ENCODE measurements around the gene ELP4.

Gene ELP4

DNA sequence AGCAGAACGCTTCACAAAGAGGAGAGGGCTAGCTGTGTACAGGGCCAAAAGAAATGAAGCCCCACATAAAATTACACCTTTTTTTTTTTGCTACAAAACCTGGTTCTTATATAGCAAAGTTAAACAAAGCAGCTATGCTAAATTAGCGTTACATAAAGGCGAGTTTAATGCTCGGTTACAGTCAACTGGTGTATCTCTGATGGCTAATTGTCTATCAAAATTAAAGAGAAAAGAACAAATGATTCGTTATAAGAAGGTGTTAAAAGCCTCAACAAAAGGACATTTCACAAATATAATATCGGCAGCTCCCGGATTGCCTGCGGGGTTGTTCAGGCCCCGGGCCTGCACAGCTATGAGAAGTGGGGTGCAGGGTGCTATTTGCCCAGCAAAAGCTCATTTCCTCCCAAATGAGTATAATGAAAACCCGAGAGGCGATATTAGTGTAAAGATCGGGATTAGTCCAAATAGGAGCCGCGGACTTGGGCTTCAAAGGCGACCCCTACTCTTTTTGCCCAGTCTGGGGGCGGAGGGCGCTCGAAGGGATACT, 314.8 kb downstream of the ELP4 start:
- TF ChIP-seq ZFX (IDR thresholded peaks at IDR 0.05) (no peak), CTCF (conservative IDR thresholded peaks at IDR 0.05) (no peak)
- H3K27ac ChIP-seq: no peak overlapping the region

DNA sequence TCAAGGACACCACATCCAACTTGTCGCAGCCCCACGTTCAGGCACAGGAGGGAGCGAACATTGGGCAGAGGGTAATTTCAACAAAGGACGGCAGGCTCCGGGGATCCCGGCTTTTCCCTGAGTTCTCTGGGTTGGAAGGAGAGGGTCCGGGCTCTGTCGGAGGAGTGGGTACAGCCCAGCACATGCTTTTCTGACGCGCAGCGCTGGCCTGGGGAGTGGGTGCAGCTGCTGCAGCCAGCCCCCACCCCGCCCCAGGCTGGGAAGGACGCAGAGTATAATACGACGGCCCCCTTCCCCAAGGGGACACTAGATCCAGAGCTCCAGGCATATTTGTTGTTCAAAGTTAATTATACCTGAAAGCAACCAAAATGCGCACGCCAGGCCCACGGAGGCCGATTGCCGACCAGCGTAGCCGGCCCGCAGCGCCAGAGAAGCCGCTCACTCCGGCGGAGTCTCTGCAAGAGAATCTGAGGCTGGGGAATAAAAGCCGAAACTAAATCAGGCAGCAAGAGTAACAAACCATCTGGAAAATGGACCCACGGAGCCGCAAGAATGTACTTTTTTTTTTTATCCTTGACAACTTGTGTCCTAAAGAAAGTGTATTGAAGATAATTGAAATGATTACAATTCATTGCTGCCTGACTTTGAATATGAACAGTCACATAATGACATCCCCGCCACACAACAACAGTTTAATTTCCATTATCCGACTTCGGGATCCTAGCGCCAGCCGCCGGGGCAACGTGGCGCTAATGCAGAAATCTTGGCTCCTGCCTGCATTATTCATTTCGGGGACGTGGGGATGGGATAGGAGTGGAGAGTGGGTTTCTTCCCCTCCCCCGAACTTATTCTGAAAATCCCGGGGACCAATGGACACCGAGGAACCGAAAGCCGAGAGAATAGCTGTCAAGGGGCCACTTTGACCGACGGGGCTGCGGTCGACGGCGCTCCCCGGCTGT, 315.6 kb downstream of the ELP4 start:
- TF ChIP-seq ZFX (IDR thresholded peaks at IDR 0.05) (no peak), CTCF (conservative IDR thresholded peaks at IDR 0.05) (no peak)
- H3K27ac ChIP-seq: no peak overlapping the region

DNA sequence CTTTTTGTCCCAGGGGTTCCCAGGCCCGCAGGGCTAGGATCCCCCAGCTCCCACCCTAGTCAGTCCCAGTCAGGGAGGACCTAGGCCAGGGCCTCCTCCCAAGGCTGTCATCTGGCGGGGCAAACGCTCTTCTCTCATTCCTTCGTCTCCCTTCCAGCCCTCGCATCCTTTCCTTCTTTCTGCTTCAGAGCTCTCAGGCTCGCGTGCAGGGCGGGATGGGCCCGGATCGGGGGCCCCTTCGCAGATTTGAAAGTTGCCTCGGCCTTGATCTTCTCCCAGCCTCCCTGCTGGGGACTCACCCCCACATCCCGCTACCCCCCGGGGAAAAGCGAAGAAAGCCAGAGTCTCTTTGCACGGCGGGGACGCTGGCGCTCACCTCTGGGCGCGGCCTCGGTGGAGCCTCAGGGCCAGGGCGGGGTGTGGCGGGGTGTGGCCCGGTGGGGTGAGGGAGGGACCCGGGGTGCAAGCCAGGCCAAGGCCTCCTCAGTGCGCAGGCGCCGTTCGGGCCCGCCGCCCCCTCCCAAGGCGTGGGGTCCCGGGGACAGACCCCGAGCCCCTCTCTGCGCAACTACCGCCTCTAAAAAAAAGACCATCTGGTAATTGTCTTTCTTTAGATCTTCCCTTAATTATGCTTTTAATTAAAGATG, 316.4 kb downstream of the ELP4 start:
- TF ChIP-seq ZFX (IDR thresholded peaks at IDR 0.05) (no peak), CTCF (conservative IDR thresholded peaks at IDR 0.05) (no peak)
- H3K27ac ChIP-seq: no peak overlapping the region

- no peak overlapping the region for H3K27ac ChIP-seq
Measured at GRCh38 chr11:31826536-31827438, 317.2 kb downstream of the ELP4 start.

DNA sequence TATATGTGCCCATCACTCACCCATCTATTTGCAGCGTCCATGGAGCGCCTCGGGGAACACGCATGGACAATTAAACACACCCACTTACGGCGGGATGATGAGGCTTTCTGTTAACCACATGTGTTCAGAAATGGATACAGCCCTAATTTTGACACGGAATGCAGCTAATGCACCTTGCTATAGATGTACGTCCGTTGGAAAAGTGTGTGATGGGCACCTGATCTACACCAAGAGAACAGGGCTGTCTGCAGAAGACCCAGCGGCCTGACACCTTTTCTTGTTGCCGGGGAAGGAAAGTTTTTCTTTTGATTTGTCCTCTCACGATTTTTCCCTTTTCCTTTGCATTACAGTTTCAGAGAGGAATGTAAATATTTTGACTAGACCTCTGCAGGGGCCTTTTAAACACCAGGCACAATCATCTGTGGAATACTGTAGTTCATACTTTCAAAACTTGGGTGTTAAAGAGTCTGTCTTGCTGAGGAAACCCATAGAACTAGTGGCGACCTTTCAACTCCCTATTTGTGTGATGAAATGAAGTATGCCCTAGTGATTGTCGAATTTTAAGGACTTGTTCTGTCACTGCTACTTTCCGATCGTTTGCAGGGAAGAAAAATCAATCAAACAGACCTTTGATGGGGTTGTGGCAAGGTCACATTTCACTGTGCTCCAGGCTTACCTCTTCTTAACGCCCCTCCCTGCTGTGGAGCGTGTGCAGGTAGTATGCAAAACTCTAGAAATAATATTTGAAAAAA, 318.1 kb downstream of the ELP4 start:
- TF ChIP-seq CTCF (conservative IDR thresholded peaks at IDR 0.05): no peak
- TF ChIP-seq ZFX (IDR thresholded peaks at IDR 0.05): no peak

More at GRCh38 chr11:31826536-31827438, 317.2 kb downstream of the ELP4 start:
- TF ChIP-seq CTCF (conservative IDR thresholded peaks at IDR 0.05): no peak

GRCh38 chr11:31828217-31828616, 318.6 kb downstream of the ELP4 start:
- no peak overlapping the region for H3K27ac ChIP-seq
- TF ChIP-seq ZFX (IDR thresholded peaks at IDR 0.05): no peak
- no peak for TF ChIP-seq CTCF (conservative IDR thresholded peaks at IDR 0.05)

More for the DNA sequence above, 318.1 kb downstream of the ELP4 start:
- no peak overlapping the region for H3K27ac ChIP-seq
